ENCODE data around the gene PLOD1. TPM values are rescaled to one million over a fixed set of nuclear protein-coding genes. Genes with fewer than 3 reads are reported as not detected.

PLOD1 gene
- total and polyA plus RNA-seq, 2 of the 13 experiments (the other 11 are each of a cell fraction or from before 2014, with no cell fraction given): 70.1 to 318 TPM

DNA sequence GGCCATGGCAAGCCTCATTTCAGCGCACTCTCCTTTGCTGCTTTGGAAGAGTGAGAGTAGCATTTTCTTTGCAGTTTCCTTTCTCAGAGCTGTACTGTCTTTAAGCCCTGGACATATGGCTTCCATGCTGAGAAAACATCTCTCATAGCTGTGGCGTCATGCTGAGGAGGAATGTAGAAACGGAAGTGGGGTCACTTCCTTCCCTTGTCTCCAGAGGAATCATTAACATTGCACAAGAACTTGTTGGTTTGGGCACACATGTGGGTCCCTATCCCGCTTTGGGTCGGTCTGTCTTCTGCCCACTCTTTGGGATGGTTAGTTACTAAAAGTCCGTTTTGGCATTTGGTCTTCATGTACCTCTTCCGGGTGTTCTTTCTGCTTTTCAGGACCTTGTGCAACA is 51.3 kb downstream of the PLOD1 start:
- ATAC-seq: no peak
- ChIA-PET CTCF (ENCODE audit: low intra/inter-chr PET ratio, low total read pairs) (no interaction called here), POLR2A (no interaction called here)
- no peaks in the 10 kb centered on the region; the same call in 1 of the 2 replicates for H4K20me1 ChIP-seq (ENCODE audit: insufficient read depth, low read length)
- in situ Hi-C loops (cut with HindIII; ENCODE audit: extremely low pct_ligation_motif_present, low pct_unique_long_range_greater_than_20kb): no loop called here
- peaks cover 22 to 54% of the 10 kb centered on the region in 2 experiments for H3K36me3 ChIP-seq (replicated peaks in 1 of 2; ENCODE audit: control insufficient read depth in 1 of 2, insufficient read depth in 2 of 2, low read length in 2 of 2)
- H3K79me2 ChIP-seq (ENCODE audit: insufficient read depth, low read length): peaks cover 56% of the 10 kb centered on the region
- H3K9ac ChIP-seq (ENCODE audit: insufficient read depth, low read depth, low read length): no peak overlapping the region
- H3K4me2 ChIP-seq (ENCODE audit: low read depth, low read length): no peak overlapping the region
- intact Hi-C loops (cut with micrococcal nuclease; ENCODE audit: unreplicated experiment): no loop called here
- H3K9me3 ChIP-seq (ENCODE audit: low read length): no peaks in the 10 kb centered on the region
- no peak for FAIRE-seq
- no peak for DNase-seq (ENCODE audit: low spot score)
- no peak overlapping the region for H3K27ac ChIP-seq (ENCODE audit: extremely low read length, insufficient read depth, low read length)
- WGBS (ENCODE audit: low lambda C conversion rate): 82% methylated on average over 6 of the region's 7 CpGs
- no peaks in the 10 kb centered on the region for H3K27me3 ChIP-seq (ENCODE audit: control insufficient read depth in 1 of 2, insufficient read depth in 2 of 2, low read length in 2 of 2)
- H3K4me1 ChIP-seq (ENCODE audit: insufficient read depth, low read length): peaks cover 77% of the 10 kb centered on the region
- no TSS peak for BruUV-seq (replicated peaks)
- H3K4me3 ChIP-seq (replicated peaks in 1 of 3; ENCODE audit: insufficient read depth in 1 of 3, low read depth in 2 of 3, low read length in 3 of 3): no peak overlapping the region
- H2AFZ ChIP-seq (ENCODE audit: low read length): no peak overlapping the region
- TF ChIP-seq ZNF724P (CRISPR knock-in tag; IDR thresholded peaks at IDR 0.05; ENCODE audit: borderline replicate concordance) (no peak), STAT5B (CRISPR knock-in tag; IDR thresholded peaks at IDR 0.05) (no peak), ZFP1 (CRISPR knock-in tag; IDR thresholded peaks at IDR 0.05) (no peak), PRMT3 (CRISPR knock-in tag; IDR thresholded peaks at IDR 0.05; ENCODE audit: borderline replicate concordance, low read depth) (no peak), ZFP36L1 (CRISPR knock-in tag; IDR thresholded peaks at IDR 0.05) (no peak), ZNF318 (CRISPR knock-in tag; IDR thresholded peaks at IDR 0.05) (no peak), ZNF703 (CRISPR knock-in tag; IDR thresholded peaks at IDR 0.05; ENCODE audit: borderline replicate concordance) (no peak), FOXM1 (CRISPR knock-in tag; IDR thresholded peaks at IDR 0.05) (no peak), ZNF510 (CRISPR knock-in tag; IDR thresholded peaks at IDR 0.05; ENCODE audit: low read depth) (no peak), SMAD1 (CRISPR knock-in tag; IDR thresholded peaks at IDR 0.05; ENCODE audit: borderline replicate concordance, low read depth) (no peak), ZNF572 (CRISPR knock-in tag; IDR thresholded peaks at IDR 0.05) (no peak)
- TF ChIP-seq, protein P1, sequence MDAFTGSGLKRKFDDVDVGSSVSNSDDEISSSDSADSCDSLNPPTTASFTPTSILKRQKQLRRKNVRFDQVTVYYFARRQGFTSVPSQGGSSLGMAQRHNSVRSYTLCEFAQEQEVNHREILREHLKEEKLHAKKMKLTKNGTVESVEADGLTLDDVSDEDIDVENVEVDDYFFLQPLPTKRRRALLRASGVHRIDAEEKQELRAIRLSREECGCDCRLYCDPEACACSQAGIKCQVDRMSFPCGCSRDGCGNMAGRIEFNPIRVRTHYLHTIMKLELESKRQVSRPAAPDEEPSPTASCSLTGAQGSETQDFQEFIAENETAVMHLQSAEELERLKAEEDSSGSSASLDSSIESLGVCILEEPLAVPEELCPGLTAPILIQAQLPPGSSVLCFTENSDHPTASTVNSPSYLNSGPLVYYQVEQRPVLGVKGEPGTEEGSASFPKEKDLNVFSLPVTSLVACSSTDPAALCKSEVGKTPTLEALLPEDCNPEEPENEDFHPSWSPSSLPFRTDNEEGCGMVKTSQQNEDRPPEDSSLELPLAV (CRISPR knock-in tag; conservative IDR thresholded peaks at IDR 0.05; ENCODE audit: low read depth): no peak
- TF ChIP-seq, protein P2, sequence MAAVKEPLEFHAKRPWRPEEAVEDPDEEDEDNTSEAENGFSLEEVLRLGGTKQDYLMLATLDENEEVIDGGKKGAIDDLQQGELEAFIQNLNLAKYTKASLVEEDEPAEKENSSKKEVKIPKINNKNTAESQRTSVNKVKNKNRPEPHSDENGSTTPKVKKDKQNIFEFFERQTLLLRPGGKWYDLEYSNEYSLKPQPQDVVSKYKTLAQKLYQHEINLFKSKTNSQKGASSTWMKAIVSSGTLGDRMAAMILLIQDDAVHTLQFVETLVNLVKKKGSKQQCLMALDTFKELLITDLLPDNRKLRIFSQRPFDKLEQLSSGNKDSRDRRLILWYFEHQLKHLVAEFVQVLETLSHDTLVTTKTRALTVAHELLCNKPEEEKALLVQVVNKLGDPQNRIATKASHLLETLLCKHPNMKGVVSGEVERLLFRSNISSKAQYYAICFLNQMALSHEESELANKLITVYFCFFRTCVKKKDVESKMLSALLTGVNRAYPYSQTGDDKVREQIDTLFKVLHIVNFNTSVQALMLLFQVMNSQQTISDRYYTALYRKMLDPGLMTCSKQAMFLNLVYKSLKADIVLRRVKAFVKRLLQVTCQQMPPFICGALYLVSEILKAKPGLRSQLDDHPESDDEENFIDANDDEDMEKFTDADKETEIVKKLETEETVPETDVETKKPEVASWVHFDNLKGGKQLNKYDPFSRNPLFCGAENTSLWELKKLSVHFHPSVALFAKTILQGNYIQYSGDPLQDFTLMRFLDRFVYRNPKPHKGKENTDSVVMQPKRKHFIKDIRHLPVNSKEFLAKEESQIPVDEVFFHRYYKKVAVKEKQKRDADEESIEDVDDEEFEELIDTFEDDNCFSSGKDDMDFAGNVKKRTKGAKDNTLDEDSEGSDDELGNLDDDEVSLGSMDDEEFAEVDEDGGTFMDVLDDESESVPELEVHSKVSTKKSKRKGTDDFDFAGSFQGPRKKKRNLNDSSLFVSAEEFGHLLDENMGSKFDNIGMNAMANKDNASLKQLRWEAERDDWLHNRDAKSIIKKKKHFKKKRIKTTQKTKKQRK (IDR thresholded peaks at IDR 0.05; ENCODE audit: low read length): no peak
